OCI-LY1 (cell line): ENCODE data around the gene FLVCR1.
"Not testable (repeated sequence)": the region's sequence is repeated elsewhere in the genome, so short reads cannot be mapped to it uniquely, and the experiment has no call there.

Source experiments
- H2AFZ ChIP-seq: fragments of 200-600 bp; sonication (generic), shearing (Covaris generic); 2 replicates; pipeline ENCODE4 v1.6.0; 2014; ENCODE audit warnings: antibody characterized with exemption, mild to moderate bottlenecking, low read length
- H3F3A ChIP-seq: fragments of 200-600 bp; sonication (generic), shearing (Covaris generic); 2 replicates; pipeline ENCODE4 v1.6.0; 2014; ENCODE audit warnings: mild to moderate bottlenecking, antibody characterized with exemption, low read length, moderate library complexity; ENCODE audit not compliant: insufficient read depth
- H3K27ac ChIP-seq: fragments of 200-600 bp; sonication (generic); 2 replicates; pipeline ENCODE4 v1.5.1; 2014; ENCODE audit warnings: low read length, mixed run types, mild to moderate bottlenecking, low read depth; ENCODE audit not compliant: poor library complexity, severe bottlenecking
- H3K27me3 ChIP-seq: fragments of 200-600 bp; sonication (generic); 2 replicates; pipeline ENCODE4 v1.6.0; 2014; ENCODE audit warnings: antibody characterized with exemption, mild to moderate bottlenecking, low read length, moderate library complexity; ENCODE audit not compliant: insufficient read depth
- H3K36me3 ChIP-seq: fragments of 200-600 bp; sonication (generic); 2 replicates; pipeline ENCODE4 v1.6.1; 2014; ENCODE audit warnings: mild to moderate bottlenecking, antibody characterized with exemption, low read length, moderate library complexity, mixed read lengths; ENCODE audit not compliant: insufficient read depth
- H3K4me1 ChIP-seq: fragments of 200-600 bp; sonication (generic); 2 replicates; pipeline ENCODE4 v1.5.1; 2014; ENCODE audit warnings: mild to moderate bottlenecking, low read length, moderate library complexity; ENCODE audit not compliant: insufficient read depth, severe bottlenecking
- H3K4me2 ChIP-seq: fragments of 200-600 bp; sonication (generic), shearing (Covaris generic); 2 replicates; pipeline ENCODE4 v1.6.1; 2014; ENCODE audit warnings: low read length
- H3K4me3 ChIP-seq: fragments of 200-600 bp; sonication (generic); 2 replicates; pipeline ENCODE4 v1.5.1; 2014; ENCODE audit warnings: low read length, low read depth, mild to moderate bottlenecking, mixed read lengths; ENCODE audit not compliant: poor library complexity, severe bottlenecking
- H3K79me2 ChIP-seq: fragments of 200-600 bp; shearing (Covaris generic); 2 replicates; pipeline ENCODE4 v1.6.1; 2016; ENCODE audit warnings: mixed run types, low read length, mixed read lengths; ENCODE audit not compliant: insufficient read depth
- H3K9ac ChIP-seq: fragments of 200-600 bp; sonication (generic), shearing (Covaris generic); 2 replicates; pipeline ENCODE4 v1.6.1; 2014; ENCODE audit warnings: mild to moderate bottlenecking, low read length, mixed read lengths
- H3K9me2 ChIP-seq: fragments of 200-600 bp; sonication (generic), shearing (Covaris generic); 2 replicates; pipeline ENCODE4 v1.6.1; 2014; ENCODE audit warnings: low read depth, mild to moderate bottlenecking, low read length, mixed read lengths
- H3K9me3 ChIP-seq: fragments of 200-600 bp; shearing (Covaris generic); 2 replicates; pipeline ENCODE4 v1.6.1; 2014; ENCODE audit warnings: low read length, mixed read lengths
- H4K20me1 ChIP-seq: fragments of 200-600 bp; sonication (generic), shearing (Covaris generic); 2 replicates; pipeline ENCODE4 v1.6.0; 2016; ENCODE audit warnings: mild to moderate bottlenecking, low read length; ENCODE audit not compliant: insufficient read depth
- EZH2 ChIP-seq: fragments of 200-600 bp; sonication (generic), shearing (Covaris generic); IDR thresholded peaks from 2 replicates; pipeline ENCODE4 v1.8.0; 2017; ENCODE audit warnings: borderline replicate concordance, mixed run types, mild to moderate bottlenecking, antibody characterized with exemption, low read length, moderate library complexity, mixed read lengths
- TF ChIP-seq, protein P1 (sequence below): fragments of 200-600 bp; sonication (generic), shearing (Covaris generic); IDR thresholded peaks from 2 replicates; pipeline ENCODE4 v1.5.1; 2017; ENCODE audit warnings: mild to moderate bottlenecking, antibody characterized with exemption, low read length, moderate library complexity, mixed read lengths

Gene FLVCR1

GRCh38 chr1:212862111-212862690, 4.1 kb downstream of the FLVCR1 start:
- Histone ChIP-seq H4K20me1 (no peaks in the 10 kb centered on the region), H3K27me3 (no peaks in the 10 kb centered on the region), H3K4me3 (peak overlapping the region; percentile 10), H3K9ac (no peak overlapping the region), H3K79me2 (peaks cover 43% of the 10 kb centered on the region), H3F3A (no peaks in the 10 kb centered on the region), H3K27ac (no peak overlapping the region), H2AFZ (no peak overlapping the region), H3K9me2 (no peaks in the 10 kb centered on the region), H3K36me3 (peaks cover 51% of the 10 kb centered on the region), H3K9me3 (no peaks in the 10 kb centered on the region), H3K4me2 (peak overlapping the region; percentile 13; the same call in 1 of the 2 replicates), H3K4me1 (peaks cover 41% of the 10 kb centered on the region)
- TF ChIP-seq EZH2: no peak
- TF ChIP-seq, protein P1, sequence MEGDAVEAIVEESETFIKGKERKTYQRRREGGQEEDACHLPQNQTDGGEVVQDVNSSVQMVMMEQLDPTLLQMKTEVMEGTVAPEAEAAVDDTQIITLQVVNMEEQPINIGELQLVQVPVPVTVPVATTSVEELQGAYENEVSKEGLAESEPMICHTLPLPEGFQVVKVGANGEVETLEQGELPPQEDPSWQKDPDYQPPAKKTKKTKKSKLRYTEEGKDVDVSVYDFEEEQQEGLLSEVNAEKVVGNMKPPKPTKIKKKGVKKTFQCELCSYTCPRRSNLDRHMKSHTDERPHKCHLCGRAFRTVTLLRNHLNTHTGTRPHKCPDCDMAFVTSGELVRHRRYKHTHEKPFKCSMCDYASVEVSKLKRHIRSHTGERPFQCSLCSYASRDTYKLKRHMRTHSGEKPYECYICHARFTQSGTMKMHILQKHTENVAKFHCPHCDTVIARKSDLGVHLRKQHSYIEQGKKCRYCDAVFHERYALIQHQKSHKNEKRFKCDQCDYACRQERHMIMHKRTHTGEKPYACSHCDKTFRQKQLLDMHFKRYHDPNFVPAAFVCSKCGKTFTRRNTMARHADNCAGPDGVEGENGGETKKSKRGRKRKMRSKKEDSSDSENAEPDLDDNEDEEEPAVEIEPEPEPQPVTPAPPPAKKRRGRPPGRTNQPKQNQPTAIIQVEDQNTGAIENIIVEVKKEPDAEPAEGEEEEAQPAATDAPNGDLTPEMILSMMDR: no peak

- not testable (repeated sequence) for H3F3A ChIP-seq, H2AFZ ChIP-seq, H4K20me1 ChIP-seq, H3K4me3 ChIP-seq, H3K9me2 ChIP-seq, H3K4me2 ChIP-seq, H3K27me3 ChIP-seq, H3K27ac ChIP-seq, H3K9ac ChIP-seq, H3K9me3 ChIP-seq
- H3K36me3 ChIP-seq: peaks cover 54% of the 10 kb centered on the region
- H3K79me2 ChIP-seq: peaks cover 43% of the 10 kb centered on the region
- H3K4me1 ChIP-seq: peaks cover 38% of the 10 kb centered on the region
Measured at GRCh38 chr1:212863345-212863744, 5.3 kb downstream of the FLVCR1 start.

GRCh38 chr1:212864201-212864600, 6.1 kb downstream of the FLVCR1 start:
- no peak overlapping the region for H3K9ac ChIP-seq
- no peaks in the 10 kb centered on the region for H3K27me3 ChIP-seq
- H3K9me3 ChIP-seq: no peaks in the 10 kb centered on the region
- H3K9me2 ChIP-seq: no peaks in the 10 kb centered on the region
- peaks cover 35% of the 10 kb centered on the region for H3K79me2 ChIP-seq
- no peak for TF ChIP-seq EZH2
- TF ChIP-seq, protein P1: no peak
- peaks cover 54% of the 10 kb centered on the region for H3K36me3 ChIP-seq
- no peak overlapping the region for H3K4me3 ChIP-seq
- no peak overlapping the region for H3K4me2 ChIP-seq
- no peaks in the 10 kb centered on the region for H4K20me1 ChIP-seq
- peaks cover 33% of the 10 kb centered on the region for H3K4me1 ChIP-seq
- no peak overlapping the region for H2AFZ ChIP-seq
- no peaks in the 10 kb centered on the region for H3F3A ChIP-seq
- no peak overlapping the region for H3K27ac ChIP-seq

DNA sequence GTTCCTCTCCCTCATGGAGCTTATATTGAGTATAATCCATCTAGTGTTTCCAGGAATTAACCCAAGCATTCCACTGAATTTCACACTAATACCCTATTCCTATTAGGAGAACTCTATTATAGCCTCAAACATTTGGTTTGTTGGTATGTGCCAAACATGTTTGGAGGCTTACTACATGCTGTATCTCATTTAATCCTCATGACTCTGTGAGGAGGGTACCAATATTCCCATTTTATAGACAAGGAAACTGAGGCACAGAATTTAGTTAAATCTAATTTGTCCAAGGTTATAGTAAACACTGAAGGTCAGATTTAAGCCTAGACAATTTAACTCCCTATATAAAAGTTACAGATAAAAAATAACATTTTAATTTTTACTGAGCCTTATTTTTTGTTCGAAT, 9.1 kb downstream of the FLVCR1 start:
- Histone ChIP-seq H4K20me1 (no peaks in the 10 kb centered on the region), H3K9me2 (no peaks in the 10 kb centered on the region), H3K4me1 (peaks cover 13% of the 10 kb centered on the region), H3K4me2 (no peak overlapping the region), H3K27ac (no peak overlapping the region), H3F3A (no peaks in the 10 kb centered on the region), H2AFZ (no peak overlapping the region), H3K79me2 (peaks cover 9% of the 10 kb centered on the region), H3K36me3 (peaks cover 53% of the 10 kb centered on the region), H3K4me3 (no peak overlapping the region), H3K27me3 (no peaks in the 10 kb centered on the region), H3K9ac (no peak overlapping the region), H3K9me3 (no peaks in the 10 kb centered on the region)
- TF ChIP-seq EZH2: no peak
- TF ChIP-seq, protein P1: no peak
